Activated naive CD8-positive, alpha-beta T cell treated with anti-CD3 and anti-CD28 coated beads, Interleukin-2, amount 10 ng/mL, durations not matched to agents 7 days and 5 days (primary cell): ENCODE results near the gene ANGEL2. TPM values are rescaled to one million over a fixed set of nuclear protein-coding genes. Genes with fewer than 3 reads are reported as not detected.
A peak's percentile ranks its signal among the peaks of the same experiment; 100 is the strongest.

Experiments used
- ATAC-seq: fragments of 150-1000 bp; cut with Tn5 transposase; one replicate; pipeline ENCODE4 v1.10.0; 2021; ENCODE audit warnings: low read depth, moderate library complexity
- POLR2A ChIA-PET: fragments of 350-600 bp; sonication (Branson Sonifier 250); formaldehyde crosslinking; loops from one replicate; lab custom pipeline; 2021; ENCODE audit warnings: antibody characterized with exemption; lab: Charles Lee
- DNase-seq: peaks from one replicate; pipeline ENCODE4 v3.0.0; 2021
- H3K27ac Mint-ChIP-seq: one replicate; pipeline ENCODE4 v1.8.0; 2022; ENCODE audit warnings: mild to moderate bottlenecking, mixed read lengths
- H3K27me3 Mint-ChIP-seq: one replicate; pipeline ENCODE4 v1.8.0; 2022; ENCODE audit warnings: mild to moderate bottlenecking, moderate library complexity, mixed read lengths
- H3K36me3 Mint-ChIP-seq: one replicate; pipeline ENCODE4 v1.8.0; 2021; ENCODE audit warnings: mild to moderate bottlenecking, mixed read lengths
- H3K4me1 Mint-ChIP-seq: one replicate; pipeline ENCODE4 v1.8.0; 2021; ENCODE audit warnings: mixed read lengths
- H3K4me3 Mint-ChIP-seq: one replicate; pipeline ENCODE4 v1.8.0; 2022; ENCODE audit warnings: mild to moderate bottlenecking, moderate library complexity, mixed read lengths
- H3K9me3 Mint-ChIP-seq: one replicate; pipeline ENCODE4 v1.8.0; 2021; ENCODE audit warnings: mixed read lengths
- total RNA-seq, 2 experiments: library from RNA; stranded (reverse); gene quantifications; one replicate each; pipeline ENCODE4 v1.2.3, GENCODE V29; 2021

ANGEL2 gene
- total RNA-seq, 2 experiments from 2014 or later, result 59.9 to 63.8 TPM

- H3K36me3 Mint-ChIP-seq, result no peaks in the 10 kb centered on the region
- H3K27me3 Mint-ChIP-seq, result peaks cover 26% of the 10 kb centered on the region
- H3K27ac Mint-ChIP-seq, result no peak overlapping the region
- no peaks in the 10 kb centered on the region for H3K9me3 Mint-ChIP-seq
- ATAC-seq, result no peak
- no peaks in the 10 kb centered on the region for H3K4me1 Mint-ChIP-seq
- no peak overlapping the region for H3K4me3 Mint-ChIP-seq
- POLR2A ChIA-PET, result no interaction called here
- no peak for DNase-seq
Measured at GRCh38 chr1:212962509-212962908, 53.2 kb downstream of the ANGEL2 start.

GRCh38 chr1:212960932-212961331 lies 54.7 kb downstream of the ANGEL2 start:
- POLR2A ChIA-PET, result no interaction called here
- no peaks in the 10 kb centered on the region for H3K36me3 Mint-ChIP-seq
- ATAC-seq (no peak), DNase-seq (no peak)
- H3K4me1 Mint-ChIP-seq, result peaks cover 2% of the 10 kb centered on the region
- no peaks in the 10 kb centered on the region for H3K9me3 Mint-ChIP-seq
- H3K27me3 Mint-ChIP-seq, result peaks cover 33% of the 10 kb centered on the region
- H3K4me3 Mint-ChIP-seq, result no peak overlapping the region
- no peak overlapping the region for H3K27ac Mint-ChIP-seq

- H3K27ac Mint-ChIP-seq, result no peak overlapping the region
- POLR2A ChIA-PET, result no interaction called here
- DNase-seq (no peak), ATAC-seq (no peak)
- peaks cover 2% of the 10 kb centered on the region for H3K4me1 Mint-ChIP-seq
- H3K9me3 Mint-ChIP-seq, result no peaks in the 10 kb centered on the region
- no peaks in the 10 kb centered on the region for H3K36me3 Mint-ChIP-seq
- no peak overlapping the region for H3K4me3 Mint-ChIP-seq
- H3K27me3 Mint-ChIP-seq, result peaks cover 33% of the 10 kb centered on the region
Measured at GRCh38 chr1:212959266-212960220, 56.1 kb downstream of the ANGEL2 start.

GRCh38 chr1:212958175-212958574 lies 57.5 kb downstream of the ANGEL2 start:
- Mint-ChIP-seq H3K9me3 (no peaks in the 10 kb centered on the region), H3K36me3 (no peaks in the 10 kb centered on the region), H3K27ac (no peak overlapping the region), H3K4me1 (peaks cover 2% of the 10 kb centered on the region), H3K27me3 (peaks cover 38% of the 10 kb centered on the region), H3K4me3 (no peak overlapping the region)
- DNase-seq, result no peak
- POLR2A ChIA-PET, result no interaction called here
- ATAC-seq, result no peak

DNA sequence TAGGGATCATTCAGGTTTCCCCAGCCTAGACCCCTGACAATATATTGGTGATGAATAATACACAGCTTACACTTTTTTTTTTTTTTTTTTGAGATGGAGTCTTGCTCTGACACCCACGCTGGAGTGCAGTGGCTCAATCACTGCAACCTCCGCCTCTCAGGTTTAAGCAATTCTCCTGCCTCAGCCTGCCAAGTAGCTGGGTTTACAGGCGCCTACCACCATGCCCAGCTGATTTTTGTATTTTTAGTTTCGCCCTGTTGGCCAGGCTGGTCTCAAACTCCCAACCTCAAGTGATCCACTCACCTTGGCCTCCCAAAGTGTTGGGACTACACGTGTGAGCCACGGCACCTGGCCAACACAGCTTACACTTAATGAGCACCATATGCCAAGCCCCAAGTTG lies 58.1 kb downstream of the ANGEL2 start:
- Mint-ChIP-seq H3K4me1 (peaks cover 2% of the 10 kb centered on the region), H3K4me3 (no peak overlapping the region), H3K27ac (no peak overlapping the region), H3K36me3 (no peaks in the 10 kb centered on the region), H3K9me3 (no peaks in the 10 kb centered on the region), H3K27me3 (peaks cover 45% of the 10 kb centered on the region)
- ATAC-seq, result no peak
- POLR2A ChIA-PET, result no interaction called here
- DNase-seq, result no peak

- ATAC-seq (no peak), DNase-seq (no peak)
- H3K4me1 Mint-ChIP-seq, result peaks cover 2% of the 10 kb centered on the region
- no peaks in the 10 kb centered on the region for H3K9me3 Mint-ChIP-seq
- no peak overlapping the region for H3K4me3 Mint-ChIP-seq
- POLR2A ChIA-PET, result no interaction called here
- H3K27me3 Mint-ChIP-seq, result peaks cover 49% of the 10 kb centered on the region
- H3K36me3 Mint-ChIP-seq, result no peaks in the 10 kb centered on the region
- H3K27ac Mint-ChIP-seq, result no peak overlapping the region
Measured at GRCh38 chr1:212955961-212956620, 59.6 kb downstream of the ANGEL2 start.

DNA sequence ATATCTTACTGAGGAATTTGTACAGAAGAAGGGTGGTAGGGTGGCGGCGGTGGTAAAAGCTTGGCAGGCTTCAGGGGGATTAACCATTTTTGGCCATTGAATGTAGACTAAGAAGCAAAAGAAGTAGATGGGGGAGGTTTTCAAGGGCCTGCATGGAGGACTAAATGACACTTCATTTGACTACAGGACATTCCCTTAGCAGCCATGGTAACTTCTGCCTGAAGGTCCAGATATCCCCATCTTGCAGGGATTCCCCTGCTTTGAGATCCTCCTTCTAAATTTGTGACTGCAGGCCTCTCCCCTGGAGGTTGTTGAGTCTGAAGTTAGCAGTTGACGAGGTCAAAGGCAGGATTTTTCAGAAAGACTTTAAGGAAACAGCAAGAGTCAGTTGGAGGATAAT lies 60.6 kb downstream of the ANGEL2 start:
- POLR2A ChIA-PET, result no interaction called here
- H3K4me3 Mint-ChIP-seq, result no peak overlapping the region
- H3K9me3 Mint-ChIP-seq, result no peaks in the 10 kb centered on the region
- no peaks in the 10 kb centered on the region for H3K36me3 Mint-ChIP-seq
- DNase-seq, result no peak
- H3K27me3 Mint-ChIP-seq, result peaks cover 57% of the 10 kb centered on the region
- H3K4me1 Mint-ChIP-seq, result peaks cover 4% of the 10 kb centered on the region
- no peak overlapping the region for H3K27ac Mint-ChIP-seq
- ATAC-seq, result no peak

DNA sequence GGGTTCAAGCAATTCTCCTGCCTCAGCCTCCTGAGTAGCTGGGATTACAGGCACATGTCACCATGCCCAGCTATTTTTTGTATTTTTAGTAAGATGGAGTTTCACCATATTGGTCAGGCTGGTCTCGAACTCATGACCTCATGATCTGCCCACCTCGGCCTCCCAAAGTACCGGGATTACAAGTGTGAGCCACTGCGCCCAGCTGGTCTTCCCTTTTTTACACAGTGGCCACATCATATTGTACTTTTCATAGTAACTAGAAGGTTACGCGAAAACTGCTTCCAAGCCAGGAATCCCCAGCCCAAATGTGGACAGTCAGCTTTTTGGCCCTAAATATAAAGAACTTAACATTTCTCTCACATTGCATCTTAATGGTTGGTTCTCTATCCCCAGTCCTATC lies 61.2 kb downstream of the ANGEL2 start:
- Mint-ChIP-seq H3K36me3 (no peaks in the 10 kb centered on the region), H3K27me3 (peaks cover 63% of the 10 kb centered on the region)
- no peak for ATAC-seq

DNA sequence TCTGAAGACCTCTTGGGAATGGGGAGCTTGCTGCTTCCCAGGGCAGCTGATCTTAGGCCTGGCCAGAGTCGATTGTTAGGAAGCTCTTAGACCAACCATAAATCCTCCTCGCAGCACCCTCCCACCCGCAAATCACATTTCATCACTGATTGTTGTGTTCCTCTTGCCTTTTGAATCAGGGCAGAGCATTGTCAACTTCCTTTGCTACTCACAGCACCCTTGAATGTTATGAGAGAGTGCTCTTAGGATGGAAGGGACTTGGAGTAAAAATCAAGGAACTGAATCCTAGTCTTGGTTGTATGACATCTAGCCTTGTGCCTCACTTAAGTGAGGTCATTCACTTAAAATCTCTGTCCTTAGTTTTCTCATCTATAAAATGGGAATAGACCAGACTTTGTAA lies 62.3 kb downstream of the ANGEL2 start:
- no peak overlapping the region for H3K4me3 Mint-ChIP-seq
- H3K36me3 Mint-ChIP-seq, result no peaks in the 10 kb centered on the region
- ATAC-seq (no peak), DNase-seq (no peak)
- H3K27ac Mint-ChIP-seq, result no peak overlapping the region
- peaks cover 70% of the 10 kb centered on the region for H3K27me3 Mint-ChIP-seq
- POLR2A ChIA-PET, result no interaction called here
- no peaks in the 10 kb centered on the region for H3K9me3 Mint-ChIP-seq
- H3K4me1 Mint-ChIP-seq, result peaks cover 5% of the 10 kb centered on the region

More for the DNA sequence above, 61.2 kb downstream of the ANGEL2 start:
- Mint-ChIP-seq H3K4me1 (peaks cover 5% of the 10 kb centered on the region), H3K9me3 (no peaks in the 10 kb centered on the region), H3K27ac (no peak overlapping the region), H3K4me3 (no peak overlapping the region)
- POLR2A ChIA-PET, result no interaction called here
- DNase-seq, result no peak

GRCh38 chr1:212952641-212952976 lies 63.1 kb downstream of the ANGEL2 start:
- Mint-ChIP-seq H3K9me3 (no peaks in the 10 kb centered on the region), H3K4me1 (peaks cover 5% of the 10 kb centered on the region), H3K36me3 (no peaks in the 10 kb centered on the region), H3K4me3 (no peak overlapping the region), H3K27ac (no peak overlapping the region), H3K27me3 (peaks cover 74% of the 10 kb centered on the region)
- no peak for DNase-seq
- no peak for ATAC-seq
- POLR2A ChIA-PET, result no interaction called here

DNA sequence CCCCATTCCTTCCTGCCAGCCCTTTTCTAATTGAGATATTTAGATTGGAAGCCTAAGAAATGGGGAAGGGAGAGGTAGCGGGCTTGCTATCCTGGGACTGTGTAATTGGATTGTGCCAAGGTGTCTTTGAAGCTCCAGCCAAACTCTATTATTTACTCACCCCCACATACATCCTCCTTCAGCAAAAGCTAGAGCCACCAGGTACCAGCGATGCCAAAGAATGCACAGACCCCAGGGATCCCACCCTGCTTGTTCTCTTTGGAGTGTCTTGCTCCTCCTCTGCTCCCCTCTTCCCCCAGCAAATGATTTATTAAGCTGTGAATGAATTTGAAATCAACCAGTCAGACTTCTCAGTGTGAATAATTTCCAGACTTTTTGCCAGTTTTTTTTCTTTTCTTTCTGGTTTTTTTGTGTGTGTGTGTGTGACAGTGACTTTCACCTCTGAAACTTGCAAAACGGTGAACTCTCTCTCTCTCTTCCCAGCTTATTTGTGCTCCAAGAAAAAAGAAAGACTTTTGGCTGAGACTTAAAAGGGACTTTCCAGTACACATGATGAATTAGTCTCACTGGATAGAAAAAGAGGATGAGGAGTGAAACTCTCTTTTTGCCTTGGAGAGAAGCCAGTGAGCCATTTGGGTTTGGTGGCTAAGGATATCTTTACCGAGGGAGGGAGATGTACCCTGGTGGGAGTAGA lies 63.6 kb downstream of the ANGEL2 start:
- H3K4me3 Mint-ChIP-seq, result peak overlapping the region; percentile 33
- POLR2A ChIA-PET, result no interaction called here

GRCh38 chr1:212951126-212951946 lies 64.3 kb downstream of the ANGEL2 start:
- H3K4me1 Mint-ChIP-seq, result peaks cover 4% of the 10 kb centered on the region
- POLR2A ChIA-PET, result no interaction called here
- peak overlapping the region; percentile 82 for H3K4me3 Mint-ChIP-seq
- peaks cover 68% of the 10 kb centered on the region for H3K27me3 Mint-ChIP-seq
- no peaks in the 10 kb centered on the region for H3K9me3 Mint-ChIP-seq
- no peaks in the 10 kb centered on the region for H3K36me3 Mint-ChIP-seq
- H3K27ac Mint-ChIP-seq, result no peak overlapping the region
- ATAC-seq (peak; percentile 8), DNase-seq (peak; percentile 36)

More for the DNA sequence above, 63.6 kb downstream of the ANGEL2 start:
- Mint-ChIP-seq H3K27me3 (peaks cover 74% of the 10 kb centered on the region), H3K4me1 (peaks cover 5% of the 10 kb centered on the region), H3K36me3 (no peaks in the 10 kb centered on the region), H3K27ac (no peak overlapping the region), H3K9me3 (no peaks in the 10 kb centered on the region)
- no peak for DNase-seq
- ATAC-seq, result no peak
